Measurements from ENCODE around the gene CD8B. TPM values are rescaled to one million over a fixed set of nuclear protein-coding genes. Genes with fewer than 3 reads are reported as not detected.
A peak's percentile ranks its signal among the peaks of the same experiment; 100 is the strongest.
"Not testable (repeated sequence)": the region's sequence is repeated elsewhere in the genome, so short reads cannot be mapped to it uniquely, and the experiment has no call there.

Gene CD8B
- total RNA-seq, 1 donor from 2014 or later = 0.45 TPM

GRCh38 chr2:86836915-86837695 is 24.6 kb downstream of the CD8B start:
- not testable (repeated sequence) for DNase-seq (ENCODE audit: low spot score)

GRCh38 chr2:86835548-86835889 is 26.2 kb downstream of the CD8B start:
- not testable (repeated sequence) for DNase-seq (ENCODE audit: low spot score); ATAC-seq

More at GRCh38 chr2:86836915-86837695, 24.6 kb downstream of the CD8B start:
- peak; percentile 41 for ATAC-seq

GRCh38 chr2:86833315-86833714 is 28.4 kb downstream of the CD8B start:
- ATAC-seq (no peak), DNase-seq (ENCODE audit: low spot score) (no peak)

GRCh38 chr2:86832334-86833096 is 29.2 kb downstream of the CD8B start:
- ATAC-seq = no peak
- DNase-seq (ENCODE audit: low spot score) = no peak

GRCh38 chr2:86831537-86831936 is 30.1 kb downstream of the CD8B start:
- DNase-seq (ENCODE audit: low spot score) = no peak
- ATAC-seq = no peak

GRCh38 chr2:86826951-86827350 is 34.7 kb downstream of the CD8B start:
- no peak for DNase-seq (ENCODE audit: low spot score)
- no peak for ATAC-seq

GRCh38 chr2:86825693-86826381 is 35.8 kb downstream of the CD8B start:
- no peak for DNase-seq (ENCODE audit: low spot score)
- no peak for ATAC-seq

- no peak for DNase-seq (ENCODE audit: low spot score)
- ATAC-seq = no peak
These were observed 36.5 kb downstream of the CD8B start for GRCh38 chr2:86825036-86825692.

- ATAC-seq = no peak
- DNase-seq (ENCODE audit: low spot score) = no peak
These were observed 38.9 kb downstream of the CD8B start for GRCh38 chr2:86822668-86823345.

- no peak for DNase-seq (ENCODE audit: low spot score)
- no peak for ATAC-seq
These were observed 39.8 kb downstream of the CD8B start for GRCh38 chr2:86821842-86822241.

- DNase-seq (ENCODE audit: low spot score) (no peak), ATAC-seq (no peak)
These were observed 40.4 kb downstream of the CD8B start for GRCh38 chr2:86821306-86821705.

GRCh38 chr2:86818957-86819356 is 42.7 kb downstream of the CD8B start:
- ATAC-seq (no peak), DNase-seq (ENCODE audit: low spot score) (no peak)

GRCh38 chr2:86818114-86818801 is 43.4 kb downstream of the CD8B start:
- no peak for DNase-seq (ENCODE audit: low spot score)

GRCh38 chr2:86815611-86816010 is 46.1 kb downstream of the CD8B start:
- ATAC-seq (no peak), DNase-seq (ENCODE audit: low spot score) (no peak)

More at GRCh38 chr2:86818114-86818801, 43.4 kb downstream of the CD8B start:
- no peak for ATAC-seq

GRCh38 chr2:86809481-86810121 is 52.1 kb downstream of the CD8B start:
- DNase-seq (ENCODE audit: low spot score) = no peak
- no peak for ATAC-seq

GRCh38 chr2:86808315-86809161 is 53.1 kb downstream of the CD8B start:
- ATAC-seq (peak; percentile 98), DNase-seq (ENCODE audit: low spot score) (peak; percentile 88)

- no peak for DNase-seq (ENCODE audit: low spot score)
- ATAC-seq = peak; percentile 62
These were observed 54.0 kb downstream of the CD8B start for GRCh38 chr2:86807468-86808275.

GRCh38 chr2:86807133-86807467 is 54.6 kb downstream of the CD8B start:
- ATAC-seq = no peak
- DNase-seq (ENCODE audit: low spot score) = no peak

Measured in left lobe of liver (tissue), 2 donors.